Muscle of leg (tissue), 11 donors: ENCODE measurements around the gene PTGES3. TPM values are rescaled to one million over a fixed set of nuclear protein-coding genes. Genes with fewer than 3 reads are reported as not detected.
A peak's percentile ranks its signal among the peaks of the same experiment; 100 is the strongest.
"Not testable (repeated sequence)": the region's sequence is repeated elsewhere in the genome, so short reads cannot be mapped to it uniquely, and the experiment has no call there.

Experiments
- DNase-seq: peaks from one replicate; pipeline ENCODE4 v3.0.0; 2013
- H3K27ac ChIP-seq: one replicate; pipeline ENCODE4 v1.5.1; 2013; ENCODE audit warnings: mild to moderate bottlenecking, low read length, control low read depth
- H3K27me3 ChIP-seq: one replicate; pipeline ENCODE4 v1.6.1; 2013; ENCODE audit warnings: low read length; ENCODE audit not compliant: control insufficient read depth, insufficient read depth
- H3K36me3 ChIP-seq: one replicate; pipeline ENCODE4 v1.6.1; 2013; ENCODE audit warnings: low read length; ENCODE audit not compliant: control insufficient read depth, insufficient read depth
- H3K4me1 ChIP-seq: one replicate; pipeline ENCODE4 v1.6.1; 2013; ENCODE audit warnings: low read length; ENCODE audit not compliant: control insufficient read depth, insufficient read depth
- H3K4me3 ChIP-seq: one replicate; pipeline ENCODE4 v1.5.1; 2013; ENCODE audit warnings: low read length, control low read depth
- H3K9me3 ChIP-seq: replicated peaks from 2 replicates; pipeline ENCODE4 v1.6.1; 2013; ENCODE audit warnings: low read depth, low read length; ENCODE audit not compliant: control insufficient read depth
- WGBS: methylation state at CpG from one replicate; pipeline ENCODE4 v1.1.5; 2013; ENCODE audit warnings: missing lambda C conversion rate; ENCODE audit not compliant: insufficient coverage; 5-methylcytosine and 5-hydroxymethylcytosine counted together
- polyA plus RNA-seq, 8 donors: library from polyadenylated mRNA; unstranded; fragments of 120-200 nt; gene quantifications; one replicate each; pipeline versions ENCODE4 v1.2.1 to v1.2.3, GENCODE V29; 2013; ENCODE audit warnings: inconsistent platforms in 1 of 8, low replicate concordance in 1 of 8; ENCODE audit not compliant: insufficient read length in 8 of 8, insufficient read depth in 1 of 8
- total RNA-seq: library from RNA; stranded (reverse); fragments of 120-200 nt; gene quantifications from one replicate; pipeline ENCODE4 v1.2.4, GENCODE V29; 2013

PTGES3 gene
- total and polyA plus RNA-seq, 9 donors = 73.6 to 246 (median 202) TPM

DNA sequence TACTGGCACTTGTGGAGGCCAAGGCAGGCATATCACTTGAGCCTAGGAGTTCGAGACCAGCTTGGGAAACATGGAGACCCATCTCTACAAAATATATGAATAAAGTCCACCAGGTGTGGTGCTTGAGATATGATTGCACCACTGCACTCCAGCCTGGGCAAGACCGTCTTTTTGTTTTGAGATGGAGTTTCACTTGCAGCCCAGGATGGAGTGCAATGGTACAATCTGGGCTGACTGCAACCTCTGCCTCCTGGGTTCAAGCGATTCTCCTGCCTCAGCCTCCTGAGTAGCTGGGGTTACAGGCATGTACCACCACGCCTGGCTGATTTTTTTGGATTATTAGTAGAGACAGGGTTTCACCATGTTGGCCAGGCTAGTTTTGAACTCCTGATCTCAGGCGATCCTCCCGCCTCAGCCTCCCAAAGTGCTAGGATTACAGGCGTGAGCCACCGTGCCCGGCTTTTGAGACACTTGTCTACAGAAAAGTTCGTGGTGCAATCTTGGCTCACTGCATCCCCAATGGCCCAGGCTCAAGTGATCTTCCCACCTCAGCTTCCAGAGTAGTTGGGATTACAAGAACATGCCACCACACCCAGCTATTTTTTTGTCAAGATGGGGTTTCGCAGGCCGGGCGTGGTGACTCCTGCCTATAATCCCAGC is 26.0 kb downstream of the PTGES3 start:
- peaks cover 18% of the 10 kb centered on the region for H3K36me3 ChIP-seq

DNA sequence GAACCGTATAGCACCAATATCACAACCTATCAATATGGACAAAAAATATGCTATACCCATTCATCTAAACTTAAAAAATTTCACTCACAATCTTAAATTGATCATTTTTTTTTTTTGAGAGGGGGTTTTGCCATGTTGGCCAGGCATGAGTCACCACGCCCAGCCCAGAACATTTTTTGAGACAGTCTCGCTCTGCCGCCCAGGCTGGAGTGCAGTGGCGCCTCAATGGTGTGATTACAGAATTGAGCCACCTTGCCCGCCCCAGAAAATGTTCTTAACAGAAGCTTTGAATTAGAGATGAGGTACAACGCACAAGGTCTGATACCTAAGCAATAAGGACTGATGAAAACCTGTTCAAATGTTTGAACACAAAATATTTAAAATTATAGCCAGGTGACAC is 26.5 kb downstream of the PTGES3 start:
- WGBS = 90% methylated on average over 5 of the region's 7 CpGs
- peaks cover 13% of the 10 kb centered on the region for H3K36me3 ChIP-seq
- H3K9me3 ChIP-seq = no peaks in the 10 kb centered on the region
- no peaks in the 10 kb centered on the region for H3K4me1 ChIP-seq
- H3K27ac ChIP-seq = no peak overlapping the region
- H3K4me3 ChIP-seq = no peak overlapping the region
- no peaks in the 10 kb centered on the region for H3K27me3 ChIP-seq
- DNase-seq = no peak

More for the DNA sequence above, 26.0 kb downstream of the PTGES3 start:
- Histone ChIP-seq H3K27ac (no peak overlapping the region), H3K27me3 (no peaks in the 10 kb centered on the region), H3K4me1 (no peaks in the 10 kb centered on the region), H3K4me3 (no peak overlapping the region), H3K9me3 (no peaks in the 10 kb centered on the region)
- DNase-seq = no peak
- 93% methylated on average over 10 of the region's 13 CpGs for WGBS

DNA sequence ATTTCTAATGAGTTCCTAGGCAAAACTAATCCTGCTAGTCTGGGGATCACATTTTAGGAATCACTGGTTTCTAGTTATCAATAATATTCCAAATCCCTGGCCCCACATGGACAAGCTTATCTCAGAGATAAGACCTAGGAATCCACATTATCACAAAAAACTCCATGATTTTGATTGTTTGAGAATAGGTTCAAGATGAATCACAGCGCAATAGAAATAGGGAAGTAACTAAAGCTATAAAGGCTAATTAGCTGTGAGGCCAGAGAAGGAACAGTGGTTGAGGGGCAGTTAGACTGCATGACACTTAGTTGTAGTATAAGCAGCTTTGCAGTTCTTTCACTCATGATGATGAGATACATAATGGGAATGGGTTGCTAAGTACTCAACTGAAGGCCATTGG is 29.2 kb downstream of the PTGES3 start:
- Histone ChIP-seq H3K27ac (no peak overlapping the region), H3K36me3 (peaks cover 7% of the 10 kb centered on the region), H3K27me3 (no peaks in the 10 kb centered on the region), H3K4me1 (no peaks in the 10 kb centered on the region), H3K4me3 (no peak overlapping the region), H3K9me3 (peaks cover 7% of the 10 kb centered on the region)
- DNase-seq = no peak
- 89% methylated on average over 1 of the region's 1 CpG for WGBS

DNA sequence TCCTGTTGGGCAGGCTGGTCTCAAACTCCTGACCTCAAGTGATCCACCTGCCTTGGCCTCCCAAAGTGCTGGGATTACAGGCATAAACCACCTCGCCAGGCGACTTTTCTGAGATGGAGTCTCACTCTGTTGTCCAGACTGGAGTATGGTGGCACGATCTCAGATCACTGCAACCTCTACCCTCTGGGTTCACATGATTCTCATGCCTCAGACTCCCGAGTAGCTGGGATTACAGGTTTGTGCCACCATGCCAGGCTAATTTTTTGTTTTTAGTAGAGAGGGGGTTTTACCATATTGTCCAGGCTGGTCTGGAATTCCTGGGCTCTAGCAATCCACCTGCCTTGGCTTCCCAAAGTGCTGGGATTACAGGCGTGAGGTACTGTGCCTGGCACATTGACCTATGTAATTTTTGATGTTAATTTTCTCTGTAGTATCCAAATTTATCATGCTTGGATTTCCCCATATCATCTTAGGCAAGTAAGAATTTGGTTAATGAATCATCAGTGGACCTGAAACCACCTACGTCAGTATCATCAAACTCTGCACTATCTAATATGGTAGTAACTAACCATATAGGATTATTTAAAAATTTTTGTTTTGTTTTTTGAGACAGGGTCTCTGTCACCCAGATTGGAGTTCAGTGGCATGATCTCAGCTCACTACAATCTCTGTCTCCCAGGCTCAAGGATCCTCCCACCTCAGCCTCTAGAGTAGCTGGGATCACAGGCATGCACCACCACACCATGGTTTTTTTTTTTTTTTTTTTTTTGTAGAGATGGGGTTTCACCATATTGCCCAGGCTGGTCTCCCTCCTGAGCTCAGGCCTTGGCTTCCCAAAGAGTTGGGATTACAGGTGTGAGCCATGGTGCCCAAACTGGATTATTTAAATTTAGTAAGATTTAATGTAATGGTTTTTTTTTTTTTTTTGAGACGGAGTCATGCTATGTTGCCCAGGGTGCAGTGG is 30.4 kb downstream of the PTGES3 start:
- no peaks in the 10 kb centered on the region for H3K4me1 ChIP-seq
- no peak for DNase-seq
- H3K9me3 ChIP-seq = peaks cover 13% of the 10 kb centered on the region
- no peak overlapping the region for H3K4me3 ChIP-seq
- no peak overlapping the region for H3K27ac ChIP-seq
- no peaks in the 10 kb centered on the region for H3K27me3 ChIP-seq
- H3K36me3 ChIP-seq = peaks cover 3% of the 10 kb centered on the region
- no CpG with 5 or more reads among the region's 7 CpGs for WGBS

DNA sequence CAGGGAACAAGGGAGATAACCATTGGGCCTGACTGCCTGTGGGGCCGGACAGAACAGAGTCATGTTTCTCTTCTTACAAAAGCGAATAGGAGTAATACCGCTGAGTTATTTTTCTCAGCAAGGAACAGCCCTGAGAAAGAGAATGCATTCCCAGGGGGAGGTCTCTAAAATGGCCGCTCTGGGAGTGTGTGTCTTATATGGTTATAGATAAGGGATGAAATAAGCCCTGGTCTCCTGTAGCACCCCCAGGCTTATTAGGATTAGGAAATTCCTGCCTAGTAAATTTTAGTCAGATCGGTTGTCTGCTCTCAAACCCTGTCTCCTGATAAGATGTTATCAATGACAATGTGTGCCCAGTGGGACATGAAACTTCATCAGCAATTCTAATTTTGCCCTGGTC is 34.3 kb downstream of the PTGES3 start:
- WGBS = 80% methylated on average over 1 of the region's 5 CpGs
- not testable (repeated sequence) for DNase-seq, H3K27ac ChIP-seq, H3K4me3 ChIP-seq, H3K36me3 ChIP-seq, H3K27me3 ChIP-seq, H3K4me1 ChIP-seq
- peaks cover 13% of the 10 kb centered on the region for H3K9me3 ChIP-seq

DNA sequence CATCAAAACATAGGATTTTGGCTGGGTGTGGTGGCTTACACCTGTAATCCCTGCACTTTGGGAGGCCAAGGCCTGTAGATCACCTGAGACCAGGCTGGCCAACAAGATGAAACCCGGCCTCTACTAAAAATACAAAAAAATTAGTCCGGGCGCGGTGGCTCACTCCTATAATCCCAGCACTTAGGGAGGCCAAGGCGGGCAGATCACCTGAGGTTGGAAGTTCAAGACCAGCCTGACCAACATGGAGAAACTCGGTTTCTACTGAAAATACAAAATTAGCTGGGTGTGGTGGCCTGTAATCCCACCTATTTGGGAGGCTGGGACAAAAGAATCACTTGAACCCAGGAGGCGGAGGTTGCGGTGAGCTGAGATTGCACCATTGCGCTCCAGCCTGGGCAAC is 40.1 kb downstream of the PTGES3 start:
- not testable (repeated sequence) for H3K4me1 ChIP-seq, H3K27me3 ChIP-seq, DNase-seq, H3K9me3 ChIP-seq, H3K4me3 ChIP-seq, H3K27ac ChIP-seq
- peaks cover 18% of the 10 kb centered on the region for H3K36me3 ChIP-seq
- 100% methylated on average over 3 of the region's 9 CpGs for WGBS

DNA sequence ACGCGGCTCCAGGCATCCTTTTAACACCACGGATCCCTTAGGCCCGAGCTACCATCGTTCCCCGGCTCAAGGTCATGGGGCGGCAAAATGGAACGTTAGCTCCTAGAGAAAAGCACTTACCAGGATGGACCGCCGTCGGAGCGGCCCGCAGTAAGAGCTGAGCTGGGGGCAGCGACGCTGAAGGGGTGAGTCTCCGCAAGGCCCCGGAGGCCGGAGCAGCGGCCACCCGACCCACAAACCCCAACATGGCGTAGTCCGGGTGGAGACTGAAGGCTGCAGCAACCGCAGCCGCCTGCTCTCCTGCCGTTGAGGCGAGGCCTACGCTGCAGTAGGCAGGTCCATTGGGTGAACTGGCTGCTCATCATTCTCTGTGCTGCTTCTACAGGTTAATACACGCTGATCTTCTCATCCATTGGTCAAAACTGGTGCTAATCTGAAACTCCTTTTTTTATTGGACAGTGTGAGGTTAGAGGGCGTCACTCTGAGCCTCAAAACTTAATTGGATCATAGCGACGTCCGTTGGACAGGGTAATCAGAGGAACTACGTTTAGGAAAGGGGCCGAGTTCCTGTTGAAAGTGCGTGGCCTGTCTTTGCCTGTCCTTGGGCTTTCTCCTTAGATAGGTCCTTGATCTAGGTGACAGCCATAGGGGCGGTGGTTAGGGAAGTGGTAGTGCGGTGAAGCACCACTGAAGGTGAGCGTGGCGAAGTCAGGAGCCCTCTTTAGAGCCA is 42.2 kb downstream of the PTGES3 start, which contains the start of gene ATP5F1B:
ATP5F1B (minus strand) TSS at position 268 of the 730 bp plus-strand sequence; CDS start at position 247, 21 bp downstream.
- WGBS = 0% methylated on average over 33 of the region's 39 CpGs
- no peaks in the 10 kb centered on the region for H3K27me3 ChIP-seq
- H3K4me3 ChIP-seq = peak within 1 kb of the TSS; percentile 96
- peak within 1 kb of the TSS; percentile 97 for H3K27ac ChIP-seq
- no peaks in the 10 kb centered on the region for H3K9me3 ChIP-seq
- DNase-seq = peak; percentile 100
- H3K36me3 ChIP-seq = peaks cover 37% of the 10 kb centered on the region
- peaks cover 9% of the 10 kb centered on the region for H3K4me1 ChIP-seq

DNA sequence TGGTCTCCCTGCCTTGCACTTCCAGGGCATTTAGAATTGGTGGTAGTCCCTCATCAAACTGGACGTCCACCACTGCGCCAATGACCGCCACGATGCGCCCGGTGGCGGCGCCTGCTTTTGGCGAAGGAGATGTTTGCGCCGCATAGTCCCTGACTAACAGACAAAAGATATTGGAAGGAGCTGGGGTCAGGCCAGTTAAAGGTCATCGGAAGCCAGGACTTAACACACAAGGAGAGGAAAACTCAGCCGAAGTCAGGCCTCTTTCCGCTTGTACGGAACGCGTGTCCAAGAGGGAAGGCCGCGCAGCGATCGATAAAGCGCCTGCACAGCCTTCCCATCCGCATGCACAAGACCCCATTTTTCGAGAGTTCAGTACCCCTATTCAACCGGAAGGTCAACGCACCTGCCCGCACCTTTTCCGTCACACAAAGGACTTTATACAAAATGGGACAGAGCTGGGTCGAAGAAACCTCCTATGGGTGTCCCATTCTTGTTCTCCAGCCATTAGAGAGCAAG is 42.8 kb downstream of the PTGES3 start:
- Histone ChIP-seq H3K4me1 (peaks cover 9% of the 10 kb centered on the region), H3K36me3 (peaks cover 43% of the 10 kb centered on the region)
- under 1% methylated on average over 23 of the region's 29 CpGs for WGBS

DNA sequence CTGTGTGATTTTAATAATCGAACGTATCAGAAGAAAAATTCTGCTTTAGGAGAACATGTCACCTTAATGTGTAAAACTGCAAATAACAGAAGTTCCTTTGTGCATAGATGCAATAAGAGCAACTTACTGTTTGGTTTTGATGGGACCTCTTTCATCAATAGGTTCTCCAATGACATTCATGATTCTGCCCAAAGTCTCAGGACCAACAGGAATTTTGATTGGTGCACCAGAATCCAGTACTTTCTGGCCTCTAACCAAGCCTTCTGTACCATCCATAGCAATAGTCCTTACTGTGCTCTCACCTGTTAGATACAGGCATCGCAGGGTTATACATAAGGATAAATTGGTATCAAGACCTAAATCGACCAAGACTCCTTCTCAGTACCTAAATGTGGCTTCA is 43.4 kb downstream of the PTGES3 start:
- DNase-seq = peak; percentile 13
- peaks cover 9% of the 10 kb centered on the region for H3K4me1 ChIP-seq
- no peaks in the 10 kb centered on the region for H3K27me3 ChIP-seq
- H3K9me3 ChIP-seq = no peaks in the 10 kb centered on the region
- no CpG with 5 or more reads among the region's 4 CpGs for WGBS
- peak overlapping the region; percentile 96 for H3K4me3 ChIP-seq
- H3K27ac ChIP-seq = peak overlapping the region; percentile 92
- H3K36me3 ChIP-seq = peaks cover 49% of the 10 kb centered on the region

More for the DNA sequence above, 42.8 kb downstream of the PTGES3 start:
- Histone ChIP-seq H3K4me3 (peak overlapping the region; percentile 96), H3K27ac (peak overlapping the region; percentile 92), H3K27me3 (no peaks in the 10 kb centered on the region), H3K9me3 (no peaks in the 10 kb centered on the region)
- peak; percentile 30 for DNase-seq
